Neural cell (in vitro differentiated cells): ENCODE data around the gene CBR3. TPM values are rescaled to one million over a fixed set of nuclear protein-coding genes. Genes with fewer than 3 reads are reported as not detected.

Experiments used
- H2AFZ ChIP-seq: fragments of 200-600, 300-800 bp; sonication (generic), shearing (Covaris generic); 2 replicates; pipeline ENCODE4 v1.6.0; 2014; ENCODE audit warnings: low read depth, mild to moderate bottlenecking, antibody characterized with exemption, low read length, moderate library complexity
- H3F3A ChIP-seq: fragments of 200-600 bp; shearing (Covaris generic); 2 replicates; pipeline ENCODE4 v1.6.1; 2016; ENCODE audit warnings: mild to moderate bottlenecking, moderate library complexity, mixed read lengths, antibody characterized with exemption, low read length; ENCODE audit not compliant: insufficient read depth, poor library complexity, severe bottlenecking
- H3K27ac ChIP-seq: fragments of 200-600, 300-800 bp; sonication (generic), shearing (Covaris generic); 2 replicates; pipeline ENCODE4 v1.5.1; 2014; ENCODE audit warnings: mild to moderate bottlenecking, low read length, moderate library complexity
- H3K27me3 ChIP-seq: fragments of 300-800, 200-600 bp; sonication (generic), shearing (Covaris generic); 2 replicates; pipeline ENCODE4 v1.6.0; 2014; ENCODE audit warnings: mild to moderate bottlenecking, low read depth, low read length, moderate library complexity; ENCODE audit not compliant: insufficient read depth
- H3K36me3 ChIP-seq: fragments of 300-800, 200-600 bp; sonication (generic), shearing (Covaris generic); 2 replicates; pipeline ENCODE4 v1.5.1; 2014; ENCODE audit warnings: mild to moderate bottlenecking, antibody characterized with exemption, low read length, moderate library complexity; ENCODE audit not compliant: insufficient read depth
- H3K4me2 ChIP-seq: fragments of 300-800, 200-600 bp; sonication (generic), shearing (Covaris generic); 2 replicates; pipeline ENCODE4 v1.6.0; 2014; ENCODE audit warnings: mild to moderate bottlenecking, low read length
- H3K4me3 ChIP-seq: fragments of 300-800, 200-600 bp; sonication (generic), shearing (Covaris generic); 2 replicates; pipeline ENCODE4 v1.5.1; 2014; ENCODE audit warnings: mild to moderate bottlenecking, low read length, moderate library complexity
- H3K79me2 ChIP-seq: fragments of 200-600 bp; shearing (Covaris generic); replicated peaks from 2 replicates; pipeline ENCODE4 v1.6.0; 2014; ENCODE audit warnings: mild to moderate bottlenecking, low read length, moderate library complexity; ENCODE audit not compliant: insufficient read depth
- H3K9ac ChIP-seq: fragments of 300-800, 200-600 bp; sonication (generic), shearing (Covaris generic); 2 replicates; pipeline ENCODE4 v1.6.1; 2016; ENCODE audit warnings: mild to moderate bottlenecking, low read length, mixed read lengths
- H3K9me2 ChIP-seq: fragments of 200-600 bp; shearing (Covaris generic); 2 replicates; pipeline ENCODE4 v1.6.1; 2016; ENCODE audit warnings: mild to moderate bottlenecking, low read length, mixed read lengths; ENCODE audit not compliant: insufficient read depth
- H3K9me3 ChIP-seq: fragments of 200-600, 300-800 bp; sonication (generic), shearing (Covaris generic); 2 replicates; pipeline ENCODE4 v1.6.1; 2016; ENCODE audit warnings: mild to moderate bottlenecking, mixed run types, low read length, moderate library complexity, mixed read lengths
- H4K20me1 ChIP-seq: fragments of 200-600 bp; shearing (Covaris generic); 2 replicates; pipeline ENCODE4 v1.6.1; 2016; ENCODE audit warnings: mild to moderate bottlenecking, mixed run types; ENCODE audit not compliant: insufficient read depth
- CTCF ChIP-seq: fragments of 450-650 bp; IDR thresholded peaks from 2 replicates; pipeline ENCODE4 v1.5.1; 2014; ENCODE audit warnings: antibody characterized with exemption, mild to moderate bottlenecking, moderate library complexity; ENCODE audit not compliant: poor library complexity, severe bottlenecking
- EP300 ChIP-seq: fragments of 450-650 bp; conservative IDR thresholded peaks from 2 replicates; pipeline ENCODE4 v1.6.1; 2014; ENCODE audit warnings: antibody characterized with exemption, mild to moderate bottlenecking, moderate library complexity; ENCODE audit not compliant: poor library complexity, severe bottlenecking
- EZH2 ChIP-seq: fragments of 200-600, 300-800 bp; shearing (Covaris generic), sonication (generic); IDR thresholded peaks from 2 replicates; pipeline ENCODE4 v1.6.1; 2014; ENCODE audit warnings: antibody characterized with exemption, low read length, borderline replicate concordance, mild to moderate bottlenecking; ENCODE audit not compliant: insufficient read depth, poor library complexity, severe bottlenecking
- MXI1 ChIP-seq: fragments of 450-650 bp; conservative IDR thresholded peaks from 2 replicates; pipeline ENCODE4 v1.6.1; 2014; ENCODE audit warnings: antibody characterized with exemption, mild to moderate bottlenecking; ENCODE audit not compliant: poor library complexity, severe bottlenecking
- POLR2AphosphoS5 ChIP-seq: IDR thresholded peaks from 2 replicates; pipeline ENCODE4 v1.6.1; 2012
- RAD21 ChIP-seq: fragments of 450-650 bp; conservative IDR thresholded peaks from 2 replicates; pipeline ENCODE4 v1.6.1; 2014; ENCODE audit warnings: antibody characterized with exemption, mild to moderate bottlenecking, moderate library complexity
- REST ChIP-seq: IDR thresholded peaks from 2 replicates; pipeline ENCODE4 v1.6.1; 2012; ENCODE audit warnings: borderline replicate concordance
- SMC3 ChIP-seq: fragments of 450-650 bp; conservative IDR thresholded peaks from 2 replicates; pipeline ENCODE4 v1.6.1; 2014; ENCODE audit warnings: antibody characterized with exemption, mild to moderate bottlenecking, moderate library complexity; ENCODE audit not compliant: poor library complexity
- TAF1 ChIP-seq: IDR thresholded peaks from 2 replicates; pipeline ENCODE4 v1.6.1; 2012; ENCODE audit warnings: low read depth
- polyA plus RNA-seq: library from polyadenylated mRNA; depleted of rRNA; stranded (reverse); fragments of >200 nt; gene quantifications from 2 replicates; pipeline ENCODE4 v1.2.3, GENCODE V29; 2014

Gene CBR3
- polyA plus RNA-seq, 1 donor from 2014 or later, result not detected

GRCh38 chr21:36126621-36127110 lies 8.2 kb upstream of the CBR3 start:
- no peak overlapping the region for H3K4me2 ChIP-seq
- no peak overlapping the region for H3K27ac ChIP-seq
- H3K27me3 ChIP-seq, result peaks cover 10% of the 10 kb centered on the region
- H3K4me3 ChIP-seq, result no peak overlapping the region
- no peaks in the 10 kb centered on the region for H3F3A ChIP-seq
- no peak overlapping the region for H3K9ac ChIP-seq
- no peaks in the 10 kb centered on the region for H3K79me2 ChIP-seq
- TF ChIP-seq MXI1 (no peak), RAD21 (no peak), EP300 (no peak), REST (no peak), EZH2 (no peak), POLR2AphosphoS5 (no peak), CTCF (no peak), TAF1 (no peak), SMC3 (no peak)
- H3K9me2 ChIP-seq, result no peaks in the 10 kb centered on the region
- H3K9me3 ChIP-seq, result no peaks in the 10 kb centered on the region
- no peaks in the 10 kb centered on the region for H4K20me1 ChIP-seq
- no peak overlapping the region for H2AFZ ChIP-seq
- no peaks in the 10 kb centered on the region for H3K36me3 ChIP-seq

GRCh38 chr21:36127250-36127904 lies 7.5 kb upstream of the CBR3 start:
- TF ChIP-seq EZH2, result no peak
- TF ChIP-seq MXI1, result no peak
- no peak for TF ChIP-seq SMC3
- TF ChIP-seq REST, result no peak
- TF ChIP-seq POLR2AphosphoS5, result no peak
- TF ChIP-seq TAF1, result no peak
- TF ChIP-seq EP300, result no peak
- TF ChIP-seq CTCF, result no peak
- no peak for TF ChIP-seq RAD21
- no peaks in the 10 kb centered on the region for H3K36me3 ChIP-seq
- H3K27me3 ChIP-seq, result peaks cover 15% of the 10 kb centered on the region
- no peak overlapping the region for H3K4me2 ChIP-seq
- no peak overlapping the region for H3K27ac ChIP-seq
- H4K20me1 ChIP-seq, result no peaks in the 10 kb centered on the region
- H3K79me2 ChIP-seq, result no peaks in the 10 kb centered on the region
- H3F3A ChIP-seq, result no peaks in the 10 kb centered on the region
- no peaks in the 10 kb centered on the region for H3K9me2 ChIP-seq
- no peak overlapping the region for H3K9ac ChIP-seq
- H2AFZ ChIP-seq, result no peak overlapping the region
- no peaks in the 10 kb centered on the region for H3K9me3 ChIP-seq
- H3K4me3 ChIP-seq, result no peak overlapping the region
